Measurements from ENCODE around the gene CCDC107.

CCDC107 gene

GRCh38 chr9:35696520-35697215 lies 38.6 kb downstream of the CCDC107 start:
- no peak overlapping the region for H3K4me3 ChIP-seq (ENCODE audit: low read length in 2 of 2)
- peaks cover 44 to 62% of the 10 kb centered on the region in 2 donors for H3K36me3 ChIP-seq (replicated peaks in 1 of 2; ENCODE audit: control insufficient read depth in 2 of 2, insufficient read depth in 2 of 2, low read length in 2 of 2)
- H3K14ac ChIP-seq (ENCODE audit: low read length), result no peak overlapping the region
- no peak overlapping the region for H2BK12ac ChIP-seq (ENCODE audit: low read length)
- no peaks in the 10 kb centered on the region for H3K79me1 ChIP-seq (ENCODE audit: low read depth, low read length)
- no peak overlapping the region for H3K9ac ChIP-seq (ENCODE audit: low read depth, low read length, poor library complexity)
- no peak overlapping the region for H3K27ac ChIP-seq (replicated peaks; ENCODE audit: low read length)
- H3K18ac ChIP-seq (ENCODE audit: low read length), result no peak overlapping the region
- H2BK120ac ChIP-seq (ENCODE audit: low read depth, low read length), result no peak overlapping the region
- H3K4me2 ChIP-seq (ENCODE audit: insufficient read depth, low read length, poor library complexity, severe bottlenecking), result no peak overlapping the region
- H3K23ac ChIP-seq (ENCODE audit: low read depth, low read length, poor library complexity), result no peak overlapping the region
- H3K27me3 ChIP-seq (ENCODE audit: control insufficient read depth in 3 of 3, insufficient read depth in 3 of 3, low read depth in 1 of 3, low read length in 3 of 3), result no peaks in the 10 kb centered on the region
- DNase-seq (ENCODE audit: low spot score), result no peak
- no peak overlapping the region for H2AFZ ChIP-seq (ENCODE audit: low read length)
- no peak overlapping the region for H2AK5ac ChIP-seq (ENCODE audit: low read depth, low read length)
- H4K91ac ChIP-seq (ENCODE audit: low read depth, low read length, poor library complexity), result no peak overlapping the region
- H2BK5ac ChIP-seq (ENCODE audit: low read length), result no peak overlapping the region
- no peak overlapping the region for H2BK15ac ChIP-seq (ENCODE audit: low read length)
- peaks cover 2 to 4% of the 10 kb centered on the region in 2 donors for H3K4me1 ChIP-seq (ENCODE audit: control insufficient read depth in 2 of 2, insufficient read depth in 1 of 2, low read depth in 1 of 2, low read length in 2 of 2)
- H3K9me3 ChIP-seq (replicated peaks in 1 of 2; ENCODE audit: control insufficient read depth in 2 of 2, insufficient read depth in 1 of 2, low read depth in 1 of 2, low read length in 2 of 2), result peaks cover 0 to 2% of the 10 kb centered on the region in 2 donors
- no peak overlapping the region for H3K4ac ChIP-seq (ENCODE audit: low read length)
- no peak overlapping the region for H4K8ac ChIP-seq (ENCODE audit: low read depth, low read length)
- WGBS, 2 donors (ENCODE audit: extremely low coverage in 2 of 2, insufficient read length in 2 of 2, insufficient replicate concordance in 1 of 2), result no CpG with 5 or more reads among the region's 9 CpGs

- H3K4me2 ChIP-seq (ENCODE audit: insufficient read depth, low read length, poor library complexity, severe bottlenecking), result no peak overlapping the region
- H2AFZ ChIP-seq (ENCODE audit: low read length), result no peak overlapping the region
- WGBS, 2 donors (ENCODE audit: extremely low coverage in 2 of 2, insufficient read length in 2 of 2, insufficient replicate concordance in 1 of 2), result no CpG with 5 or more reads among the region's 14 CpGs
- peaks cover 0 to 2% of the 10 kb centered on the region in 2 donors for H3K9me3 ChIP-seq (replicated peaks in 1 of 2; ENCODE audit: control insufficient read depth in 2 of 2, insufficient read depth in 1 of 2, low read depth in 1 of 2, low read length in 2 of 2)
- no peak overlapping the region for H2BK15ac ChIP-seq (ENCODE audit: low read length)
- no peak overlapping the region for H3K9ac ChIP-seq (ENCODE audit: low read depth, low read length, poor library complexity)
- no peak overlapping the region for H4K91ac ChIP-seq (ENCODE audit: low read depth, low read length, poor library complexity)
- no peaks in the 10 kb centered on the region for H3K27me3 ChIP-seq (ENCODE audit: control insufficient read depth in 3 of 3, insufficient read depth in 3 of 3, low read depth in 1 of 3, low read length in 3 of 3)
- H4K8ac ChIP-seq (ENCODE audit: low read depth, low read length), result no peak overlapping the region
- no peak overlapping the region for H3K27ac ChIP-seq (replicated peaks; ENCODE audit: low read length)
- no peak overlapping the region for H2BK120ac ChIP-seq (ENCODE audit: low read depth, low read length)
- H3K4me1 ChIP-seq (ENCODE audit: control insufficient read depth in 2 of 2, insufficient read depth in 1 of 2, low read depth in 1 of 2, low read length in 2 of 2), result no peaks in the 10 kb centered on the region
- H3K14ac ChIP-seq (ENCODE audit: low read length), result peak overlapping the region; percentile 10
- no peak overlapping the region for H3K4me3 ChIP-seq (ENCODE audit: low read length in 2 of 2)
- peak overlapping the region; percentile 4 for H2BK5ac ChIP-seq (ENCODE audit: low read length)
- no peak for DNase-seq (ENCODE audit: low spot score)
- no peaks in the 10 kb centered on the region for H3K79me1 ChIP-seq (ENCODE audit: low read depth, low read length)
- no peak overlapping the region for H3K18ac ChIP-seq (ENCODE audit: low read length)
- no peak overlapping the region for H3K4ac ChIP-seq (ENCODE audit: low read length)
- H3K23ac ChIP-seq (ENCODE audit: low read depth, low read length, poor library complexity), result no peak overlapping the region
- H2BK12ac ChIP-seq (ENCODE audit: low read length), result no peak overlapping the region
- peaks cover 49 to 68% of the 10 kb centered on the region in 2 donors for H3K36me3 ChIP-seq (replicated peaks in 1 of 2; ENCODE audit: control insufficient read depth in 2 of 2, insufficient read depth in 2 of 2, low read length in 2 of 2)
- no peak overlapping the region for H2AK5ac ChIP-seq (ENCODE audit: low read depth, low read length)
Measured at GRCh38 chr9:35697486-35697885, 39.4 kb downstream of the CCDC107 start.

- Histone ChIP-seq H3K18ac (ENCODE audit: low read length) (no peak overlapping the region), H2BK5ac (ENCODE audit: low read length) (no peak overlapping the region), H3K27ac (replicated peaks; ENCODE audit: low read length) (no peak overlapping the region), H3K4ac (ENCODE audit: low read length) (no peak overlapping the region), H3K79me1 (ENCODE audit: low read depth, low read length) (no peaks in the 10 kb centered on the region), H2AFZ (ENCODE audit: low read length) (no peak overlapping the region), H2BK120ac (ENCODE audit: low read depth, low read length) (no peak overlapping the region), H3K27me3 (ENCODE audit: control insufficient read depth in 3 of 3, insufficient read depth in 3 of 3, low read depth in 1 of 3, low read length in 3 of 3) (no peaks in the 10 kb centered on the region), H2BK12ac (ENCODE audit: low read length) (no peak overlapping the region), H3K4me3 (ENCODE audit: low read length in 2 of 2) (no peak overlapping the region), H4K8ac (ENCODE audit: low read depth, low read length) (no peak overlapping the region), H4K91ac (ENCODE audit: low read depth, low read length, poor library complexity) (no peak overlapping the region), H2BK15ac (ENCODE audit: low read length) (no peak overlapping the region), H3K36me3 (replicated peaks in 1 of 2; ENCODE audit: control insufficient read depth in 2 of 2, insufficient read depth in 2 of 2, low read length in 2 of 2) (peaks cover 52 to 75% of the 10 kb centered on the region in 2 donors), H3K9me3 (replicated peaks in 1 of 2; ENCODE audit: control insufficient read depth in 2 of 2, insufficient read depth in 1 of 2, low read depth in 1 of 2, low read length in 2 of 2) (peaks cover 0 to 2% of the 10 kb centered on the region in 2 donors), H3K9ac (ENCODE audit: low read depth, low read length, poor library complexity) (no peak overlapping the region), H3K23ac (ENCODE audit: low read depth, low read length, poor library complexity) (no peak overlapping the region), H3K4me2 (ENCODE audit: insufficient read depth, low read length, poor library complexity, severe bottlenecking) (no peak overlapping the region), H3K14ac (ENCODE audit: low read length) (no peak overlapping the region), H2AK5ac (ENCODE audit: low read depth, low read length) (no peak overlapping the region), H3K4me1 (ENCODE audit: control insufficient read depth in 2 of 2, insufficient read depth in 1 of 2, low read depth in 1 of 2, low read length in 2 of 2) (no peaks in the 10 kb centered on the region)
- WGBS, 2 donors (ENCODE audit: extremely low coverage in 2 of 2, insufficient read length in 2 of 2, insufficient replicate concordance in 1 of 2), result no CpG with 5 or more reads among the region's 5 CpGs
- DNase-seq (ENCODE audit: low spot score), result no peak
Measured at GRCh38 chr9:35698231-35698630, 40.1 kb downstream of the CCDC107 start.

GRCh38 chr9:35700031-35700430 lies 41.9 kb downstream of the CCDC107 start:
- H3K27ac ChIP-seq (replicated peaks; ENCODE audit: low read length), result no peak overlapping the region
- H4K8ac ChIP-seq (ENCODE audit: low read depth, low read length), result no peak overlapping the region
- no peak overlapping the region for H3K4ac ChIP-seq (ENCODE audit: low read length)
- no peak overlapping the region for H3K9ac ChIP-seq (ENCODE audit: low read depth, low read length, poor library complexity)
- H2BK5ac ChIP-seq (ENCODE audit: low read length), result no peak overlapping the region
- WGBS, 2 donors (ENCODE audit: extremely low coverage in 2 of 2, insufficient read length in 2 of 2, insufficient replicate concordance in 1 of 2), result no CpG with 5 or more reads among the region's 11 CpGs
- H2BK15ac ChIP-seq (ENCODE audit: low read length), result no peak overlapping the region
- no peak overlapping the region for H3K14ac ChIP-seq (ENCODE audit: low read length)
- H2BK120ac ChIP-seq (ENCODE audit: low read depth, low read length), result no peak overlapping the region
- peaks cover 69 to 93% of the 10 kb centered on the region in 2 donors for H3K36me3 ChIP-seq (replicated peaks in 1 of 2; ENCODE audit: control insufficient read depth in 2 of 2, insufficient read depth in 2 of 2, low read length in 2 of 2)
- H3K18ac ChIP-seq (ENCODE audit: low read length), result no peak overlapping the region
- H3K9me3 ChIP-seq (replicated peaks in 1 of 2; ENCODE audit: control insufficient read depth in 2 of 2, insufficient read depth in 1 of 2, low read depth in 1 of 2, low read length in 2 of 2), result peaks cover 0 to 2% of the 10 kb centered on the region in 2 donors
- H3K4me1 ChIP-seq (ENCODE audit: control insufficient read depth in 2 of 2, insufficient read depth in 1 of 2, low read depth in 1 of 2, low read length in 2 of 2), result no peaks in the 10 kb centered on the region
- H3K27me3 ChIP-seq (ENCODE audit: control insufficient read depth in 3 of 3, insufficient read depth in 3 of 3, low read depth in 1 of 3, low read length in 3 of 3), result no peaks in the 10 kb centered on the region
- H2BK12ac ChIP-seq (ENCODE audit: low read length), result no peak overlapping the region
- no peak overlapping the region for H2AFZ ChIP-seq (ENCODE audit: low read length)
- no peak overlapping the region for H3K4me2 ChIP-seq (ENCODE audit: insufficient read depth, low read length, poor library complexity, severe bottlenecking)
- no peak overlapping the region for H4K91ac ChIP-seq (ENCODE audit: low read depth, low read length, poor library complexity)
- no peak overlapping the region for H3K4me3 ChIP-seq (ENCODE audit: low read length in 2 of 2)
- DNase-seq (ENCODE audit: low spot score), result no peak
- no peaks in the 10 kb centered on the region for H3K79me1 ChIP-seq (ENCODE audit: low read depth, low read length)
- no peak overlapping the region for H2AK5ac ChIP-seq (ENCODE audit: low read depth, low read length)
- H3K23ac ChIP-seq (ENCODE audit: low read depth, low read length, poor library complexity), result no peak overlapping the region
